HG02642 (cell line): ENCODE data around the gene PKDCC.

Experiments
- ATAC-seq: cut with Tn5 transposase; IDR thresholded peaks from one replicate; pipeline ENCODE4 v1.9.1; 2021; ENCODE audit warnings: mild to moderate bottlenecking; ENCODE audit not compliant: unreplicated experiment, poor library complexity

The PKDCC gene

GRCh38 chr2:42102024-42102590 lies 54.3 kb downstream of the PKDCC start:
- ATAC-seq, result peak; percentile 75

- peak; percentile 9 for ATAC-seq
Observed at GRCh38 chr2:42102591-42103450, 55.0 kb downstream of the PKDCC start.

- no peak for ATAC-seq
Observed at GRCh38 chr2:42103829-42104228, 56.0 kb downstream of the PKDCC start.

DNA sequence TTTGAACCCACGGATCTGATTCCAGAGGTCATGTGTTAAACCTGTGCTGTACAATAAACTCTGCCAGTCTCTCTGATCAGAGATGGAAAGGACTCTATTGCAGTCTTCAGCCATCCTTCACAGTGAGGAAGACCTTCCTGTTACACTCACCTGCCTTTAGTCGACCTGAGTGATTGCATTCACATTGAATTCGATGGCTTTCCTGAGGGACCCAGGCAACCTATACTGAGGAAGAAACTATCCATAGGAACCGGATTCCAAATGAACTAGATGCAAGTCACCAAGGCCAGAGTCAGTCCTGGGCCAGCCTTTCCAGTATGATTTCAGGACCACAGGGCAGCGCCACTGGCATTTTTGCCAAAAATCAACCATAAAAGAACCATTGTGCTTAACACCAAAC lies 56.8 kb downstream of the PKDCC start:
- ATAC-seq, result no peak

DNA sequence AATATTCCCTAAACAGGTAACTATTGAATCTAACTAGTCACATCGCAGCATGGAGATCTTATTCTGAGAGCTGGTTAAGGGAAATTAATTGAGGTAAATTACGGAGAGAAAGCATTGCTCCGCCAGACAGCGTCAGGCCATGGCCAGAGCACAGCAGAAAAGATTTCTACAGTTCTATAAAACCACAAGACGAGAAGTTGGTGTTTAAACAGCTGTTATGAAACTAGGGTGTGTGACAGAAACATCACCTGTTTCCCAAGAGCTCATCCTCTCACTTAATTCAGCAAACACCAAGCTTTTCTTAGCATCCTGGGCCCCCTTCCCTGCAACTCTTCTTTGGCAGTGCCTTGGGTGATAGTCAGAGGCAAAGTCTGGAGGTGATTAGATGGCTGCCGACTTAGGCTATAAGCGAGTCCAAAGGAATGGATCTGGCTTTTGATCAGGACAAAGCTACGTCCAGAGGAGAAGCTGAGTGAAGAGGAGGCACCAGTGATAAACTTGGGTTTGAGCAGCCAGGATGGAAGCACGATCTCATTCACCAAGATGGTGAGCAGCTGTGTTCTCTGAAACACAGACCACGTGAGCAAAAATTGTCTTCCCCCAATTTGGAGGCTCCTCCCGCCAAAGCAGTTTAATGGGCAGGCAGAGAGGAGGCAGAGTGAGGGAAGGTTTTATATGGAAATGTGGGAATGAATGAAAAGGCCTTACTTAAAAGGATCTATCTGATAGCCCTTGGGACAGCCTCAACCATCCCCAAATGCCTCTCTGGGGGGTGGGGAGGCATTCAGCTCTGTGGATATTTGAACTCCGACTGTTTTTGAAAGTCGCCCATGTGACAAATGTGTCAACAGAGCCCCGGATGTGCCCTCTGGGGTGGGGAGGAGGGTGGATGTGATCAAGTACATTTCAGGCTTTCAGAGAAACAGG lies 57.8 kb downstream of the PKDCC start:
- peak; percentile 41 for ATAC-seq

DNA sequence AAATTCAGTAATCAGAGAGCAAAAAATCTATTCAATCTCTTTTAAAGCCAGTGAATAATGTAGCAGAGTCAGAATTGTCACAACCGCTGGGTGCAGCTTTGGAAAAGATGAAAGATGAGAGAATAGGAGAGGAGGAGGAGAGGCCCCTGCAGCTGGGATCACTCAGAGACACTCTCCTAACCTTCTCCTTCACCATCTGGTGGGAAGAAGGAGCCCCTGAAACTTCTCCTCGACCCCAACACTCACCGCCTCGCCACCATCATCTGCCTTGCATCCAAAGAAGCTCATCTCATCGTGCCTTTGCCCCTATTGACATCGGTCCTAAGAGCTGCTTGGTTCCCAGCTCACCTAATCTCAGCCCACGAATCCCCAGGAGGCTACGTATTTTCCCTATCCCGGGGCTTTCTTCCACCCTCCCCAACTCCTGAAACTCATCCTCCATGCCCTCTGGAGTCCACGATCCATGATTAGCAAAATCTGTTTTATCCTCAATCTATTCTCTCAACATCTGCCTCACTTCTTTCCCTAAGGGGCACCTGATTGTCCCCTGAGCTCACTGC lies 58.5 kb downstream of the PKDCC start:
- ATAC-seq, result no peak

DNA sequence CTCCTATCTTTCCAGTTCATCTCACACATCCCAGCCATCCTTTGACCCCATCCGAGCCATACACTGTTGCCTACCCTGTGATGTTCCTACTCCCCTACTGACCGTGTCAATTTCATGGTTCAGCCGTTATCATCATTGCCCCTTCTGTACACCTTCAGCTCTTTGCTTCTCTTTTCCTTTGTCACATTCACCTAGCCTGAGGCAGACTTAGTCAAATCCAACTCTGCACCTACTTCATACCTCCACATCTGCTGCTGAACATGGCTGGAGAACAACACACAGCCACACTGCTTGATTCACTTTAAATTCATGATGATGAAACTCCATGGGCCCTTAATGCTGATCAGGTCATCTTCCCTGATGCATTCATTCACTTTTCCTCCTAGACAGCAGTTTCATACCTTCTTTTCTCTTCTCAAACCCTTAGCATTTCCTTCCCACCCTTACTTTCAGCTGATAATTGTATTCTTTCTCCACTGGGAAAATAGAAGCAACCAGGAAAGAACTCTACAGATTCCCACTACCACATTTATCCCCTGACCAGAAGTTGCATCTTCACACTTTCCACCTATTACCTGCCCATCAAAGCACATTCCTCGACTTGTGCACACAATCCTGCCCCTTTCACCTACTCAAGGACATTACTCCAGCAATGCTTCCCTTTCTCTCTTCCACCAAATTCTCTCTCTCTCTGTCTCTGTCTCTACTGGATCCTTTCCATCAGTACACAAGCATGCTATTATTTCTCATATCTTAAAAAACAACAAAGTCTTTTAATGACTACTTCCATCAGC lies 59.6 kb downstream of the PKDCC start:
- no peak for ATAC-seq
